ENCODE data around the gene CAMK2B.
"Not testable (repeated sequence)": the region's sequence is repeated elsewhere in the genome, so short reads cannot be mapped to it uniquely, and the experiment has no call there.

CAMK2B gene

GRCh38 chr7:44188480-44189225 lies 136.7 kb downstream of the CAMK2B start:
- DNase-seq: no peak

GRCh38 chr7:44187636-44188416 lies 137.6 kb downstream of the CAMK2B start:
- DNase-seq: no peak

GRCh38 chr7:44186736-44187135 lies 138.7 kb downstream of the CAMK2B start:
- no peak for DNase-seq

GRCh38 chr7:44185729-44186128 lies 139.7 kb downstream of the CAMK2B start:
- DNase-seq: no peak

GRCh38 chr7:44184873-44185446 lies 140.4 kb downstream of the CAMK2B start:
- DNase-seq: no peak

GRCh38 chr7:44184206-44184872 lies 141.1 kb downstream of the CAMK2B start:
- no peak for DNase-seq

GRCh38 chr7:44183386-44183785 lies 142.0 kb downstream of the CAMK2B start:
- DNase-seq: no peak

- DNase-seq: no peak
These were observed 142.6 kb downstream of the CAMK2B start for GRCh38 chr7:44182827-44183226.

- no peak for DNase-seq
These were observed 144.8 kb downstream of the CAMK2B start for GRCh38 chr7:44180631-44181030.

- DNase-seq: no peak
These were observed 147.7 kb downstream of the CAMK2B start for GRCh38 chr7:44177570-44178131.

GRCh38 chr7:44176486-44176885 lies 148.9 kb downstream of the CAMK2B start:
- no peak for DNase-seq

- DNase-seq: no peak
These were observed 149.7 kb downstream of the CAMK2B start for GRCh38 chr7:44175730-44176129.

- DNase-seq: not testable (repeated sequence)
These were observed 150.8 kb downstream of the CAMK2B start for GRCh38 chr7:44174694-44174948.

GRCh38 chr7:44173911-44174693 lies 151.3 kb downstream of the CAMK2B start:
- no peak for DNase-seq

- DNase-seq: no peak
These were observed 152.5 kb downstream of the CAMK2B start for GRCh38 chr7:44172803-44173424.

- DNase-seq: no peak
These were observed 153.0 kb downstream of the CAMK2B start for GRCh38 chr7:44172352-44172751.

- DNase-seq: not testable (repeated sequence)
These were observed 153.5 kb downstream of the CAMK2B start for GRCh38 chr7:44171901-44172300.

GRCh38 chr7:44167920-44168319 lies 157.5 kb downstream of the CAMK2B start:
- DNase-seq: no peak
